ENCODE results near the gene CHN1. TPM values are rescaled to one million over a fixed set of nuclear protein-coding genes. Genes with fewer than 3 reads are reported as not detected.

Gene CHN1
- total RNA-seq, 2 experiments from 2014 or later: 0.11 to 0.50 TPM

GRCh38 chr2:174776223-174776622 lies 229.0 kb downstream of the CHN1 start:
- DNase-seq (no peak), ATAC-seq (no peak)
- Mint-ChIP-seq H3K4me3 (no peak overlapping the region), H3K36me3 (ENCODE audit: low read depth) (no peaks in the 10 kb centered on the region), H3K27me3 (ENCODE audit: low read depth) (no peaks in the 10 kb centered on the region), H3K4me1 (ENCODE audit: low read depth) (peaks cover 56% of the 10 kb centered on the region), H3K27ac (no peak overlapping the region), H3K9me3 (ENCODE audit: insufficient read depth) (no peaks in the 10 kb centered on the region)
- ChIA-PET CTCF (interaction anchor here (0.9 to 9.9 kb wide), 7 partner anchors 11 to 396 kb away, joined by 3 to 89 read pairs (median 3); no protein-coding TSS in a partner anchor), POLR2A (interaction anchor here (1.2 kb wide), 1 partner anchor 25 kb away, joined by 4 read pairs; no protein-coding TSS in a partner anchor)

GRCh38 chr2:174775571-174775980 lies 229.6 kb downstream of the CHN1 start:
- CTCF ChIA-PET: interaction anchor here (0.6 to 9.9 kb wide), 10 partner anchors 11 to 405 kb away, joined by 3 to 89 read pairs (median 3); no protein-coding TSS in a partner anchor
- ATAC-seq: no peak
- H3K4me1 Mint-ChIP-seq (ENCODE audit: low read depth): peaks cover 55% of the 10 kb centered on the region
- no peaks in the 10 kb centered on the region for H3K36me3 Mint-ChIP-seq (ENCODE audit: low read depth)
- POLR2A ChIA-PET: interaction anchor here (1.2 kb wide), 1 partner anchor 24 kb away, joined by 4 read pairs; no protein-coding TSS in a partner anchor
- no peak overlapping the region for H3K27ac Mint-ChIP-seq
- H3K27me3 Mint-ChIP-seq (ENCODE audit: low read depth): no peaks in the 10 kb centered on the region
- no peak for DNase-seq
- H3K9me3 Mint-ChIP-seq (ENCODE audit: insufficient read depth): no peaks in the 10 kb centered on the region
- H3K4me3 Mint-ChIP-seq: no peak overlapping the region

- H3K27ac Mint-ChIP-seq: no peak overlapping the region
- ChIA-PET CTCF (interaction anchor here (0.6 to 9.9 kb wide), 6 partner anchors 12 to 210 kb away, joined by 3 to 89 read pairs (median 4); no protein-coding TSS in a partner anchor), POLR2A (interaction anchor here (1.2 kb wide), 1 partner anchor 24 kb away, joined by 4 read pairs; no protein-coding TSS in a partner anchor)
- DNase-seq (no peak), ATAC-seq (no peak)
- no peak overlapping the region for H3K4me3 Mint-ChIP-seq
- H3K4me1 Mint-ChIP-seq (ENCODE audit: low read depth): peaks cover 48% of the 10 kb centered on the region
- no peaks in the 10 kb centered on the region for H3K9me3 Mint-ChIP-seq (ENCODE audit: insufficient read depth)
- H3K36me3 Mint-ChIP-seq (ENCODE audit: low read depth): no peaks in the 10 kb centered on the region
- no peaks in the 10 kb centered on the region for H3K27me3 Mint-ChIP-seq (ENCODE audit: low read depth)
These were observed 230.3 kb downstream of the CHN1 start for GRCh38 chr2:174774886-174775285.

- Mint-ChIP-seq H3K36me3 (ENCODE audit: low read depth) (no peaks in the 10 kb centered on the region), H3K4me1 (ENCODE audit: low read depth) (peaks cover 31% of the 10 kb centered on the region), H3K4me3 (no peak overlapping the region), H3K27ac (no peak overlapping the region), H3K9me3 (ENCODE audit: insufficient read depth) (no peaks in the 10 kb centered on the region), H3K27me3 (ENCODE audit: low read depth) (peaks cover 4% of the 10 kb centered on the region)
- DNase-seq (no peak), ATAC-seq (no peak)
- CTCF ChIA-PET: interaction anchor here (1.0 to 9.9 kb wide), 8 partner anchors 22 to 218 kb away, joined by 3 to 89 read pairs (median 21); no protein-coding TSS in a partner anchor
- POLR2A ChIA-PET: no interaction called here
These were observed 232.0 kb downstream of the CHN1 start for GRCh38 chr2:174773215-174773614.

- no peak for DNase-seq
- POLR2A ChIA-PET: interaction anchor here (0.6 kb wide), 1 partner anchor 154 kb away, joined by 3 read pairs; no protein-coding TSS in a partner anchor
These were observed 232.7 kb downstream of the CHN1 start for GRCh38 chr2:174772472-174772801.

GRCh38 chr2:174771631-174772471 lies 233.3 kb downstream of the CHN1 start:
- Mint-ChIP-seq H3K4me1 (ENCODE audit: low read depth) (peaks cover 18% of the 10 kb centered on the region), H3K4me3 (no peak overlapping the region), H3K36me3 (ENCODE audit: low read depth) (no peaks in the 10 kb centered on the region), H3K27ac (no peak overlapping the region), H3K27me3 (ENCODE audit: low read depth) (peaks cover 4% of the 10 kb centered on the region), H3K9me3 (ENCODE audit: insufficient read depth) (no peaks in the 10 kb centered on the region)
- ChIA-PET POLR2A (no interaction called here), CTCF (interaction anchor here (0.6 to 9.9 kb wide), 34 partner anchors 9 to 510 kb away, joined by 3 to 89 read pairs (median 4); no protein-coding TSS in a partner anchor)
- ATAC-seq: peak; percentile 75
- DNase-seq: peak; percentile 65

More at GRCh38 chr2:174772472-174772801, 232.7 kb downstream of the CHN1 start:
- Mint-ChIP-seq H3K4me1 (ENCODE audit: low read depth) (peaks cover 23% of the 10 kb centered on the region), H3K4me3 (no peak overlapping the region), H3K27ac (no peak overlapping the region), H3K36me3 (ENCODE audit: low read depth) (no peaks in the 10 kb centered on the region), H3K27me3 (ENCODE audit: low read depth) (peaks cover 4% of the 10 kb centered on the region), H3K9me3 (ENCODE audit: insufficient read depth) (no peaks in the 10 kb centered on the region)
- CTCF ChIA-PET: interaction anchor here (0.6 to 9.9 kb wide), 21 partner anchors 9 to 510 kb away, joined by 3 to 89 read pairs (median 6); no protein-coding TSS in a partner anchor
- ATAC-seq: no peak

GRCh38 chr2:174771136-174771535 lies 234.0 kb downstream of the CHN1 start:
- ATAC-seq (no peak), DNase-seq (no peak)
- Mint-ChIP-seq H3K27ac (no peak overlapping the region), H3K4me1 (ENCODE audit: low read depth) (peaks cover 12% of the 10 kb centered on the region), H3K9me3 (ENCODE audit: insufficient read depth) (no peaks in the 10 kb centered on the region), H3K36me3 (ENCODE audit: low read depth) (no peaks in the 10 kb centered on the region), H3K4me3 (no peak overlapping the region), H3K27me3 (ENCODE audit: low read depth) (peaks cover 4% of the 10 kb centered on the region)
- ChIA-PET POLR2A (no interaction called here), CTCF (interaction anchor here (0.7 to 9.9 kb wide), 30 partner anchors 8 to 287 kb away, joined by 3 to 89 read pairs (median 4); no protein-coding TSS in a partner anchor)

GRCh38 chr2:174768557-174768956 lies 236.6 kb downstream of the CHN1 start:
- ATAC-seq: no peak
- H3K27me3 Mint-ChIP-seq (ENCODE audit: low read depth): peaks cover 4% of the 10 kb centered on the region
- no peak for DNase-seq
- H3K27ac Mint-ChIP-seq: no peak overlapping the region
- no peak overlapping the region for H3K4me3 Mint-ChIP-seq
- POLR2A ChIA-PET: no interaction called here
- H3K4me1 Mint-ChIP-seq (ENCODE audit: low read depth): peaks cover 4% of the 10 kb centered on the region
- H3K36me3 Mint-ChIP-seq (ENCODE audit: low read depth): no peaks in the 10 kb centered on the region
- CTCF ChIA-PET: interaction anchor here (1.2 kb wide), 1 partner anchor 71 kb away, joined by 3 read pairs; no protein-coding TSS in a partner anchor
- H3K9me3 Mint-ChIP-seq (ENCODE audit: insufficient read depth): no peaks in the 10 kb centered on the region

- POLR2A ChIA-PET: no interaction called here
- Mint-ChIP-seq H3K36me3 (ENCODE audit: low read depth) (no peaks in the 10 kb centered on the region), H3K4me3 (no peak overlapping the region), H3K27ac (no peak overlapping the region), H3K4me1 (ENCODE audit: low read depth) (peaks cover 9% of the 10 kb centered on the region), H3K27me3 (ENCODE audit: low read depth) (peaks cover 4% of the 10 kb centered on the region), H3K9me3 (ENCODE audit: insufficient read depth) (no peaks in the 10 kb centered on the region)
- no peak for DNase-seq
- CTCF ChIA-PET: interaction anchor here (2.6 kb wide), 1 partner anchor 17 kb away, joined by 15 read pairs; no protein-coding TSS in a partner anchor
- ATAC-seq: no peak
These were observed 238.9 kb downstream of the CHN1 start for GRCh38 chr2:174766271-174766670.

GRCh38 chr2:174765576-174765975 lies 239.6 kb downstream of the CHN1 start:
- Mint-ChIP-seq H3K27me3 (ENCODE audit: low read depth) (peaks cover 4% of the 10 kb centered on the region), H3K36me3 (ENCODE audit: low read depth) (no peaks in the 10 kb centered on the region), H3K4me1 (ENCODE audit: low read depth) (peaks cover 9% of the 10 kb centered on the region), H3K4me3 (no peak overlapping the region), H3K9me3 (ENCODE audit: insufficient read depth) (no peaks in the 10 kb centered on the region), H3K27ac (no peak overlapping the region)
- DNase-seq (no peak), ATAC-seq (no peak)
- CTCF ChIA-PET: interaction anchor here (2.6 kb wide), 1 partner anchor 16 kb away, joined by 15 read pairs; no protein-coding TSS in a partner anchor
- POLR2A ChIA-PET: interaction anchor here (0.6 kb wide), 1 partner anchor 252 kb away, joined by 3 read pairs; no protein-coding TSS in a partner anchor

- Mint-ChIP-seq H3K9me3 (ENCODE audit: insufficient read depth) (no peaks in the 10 kb centered on the region), H3K4me3 (no peak within 1 kb of the TSS), H3K27ac (no peak within 1 kb of the TSS), H3K36me3 (ENCODE audit: low read depth) (no peaks in the 10 kb centered on the region), H3K27me3 (ENCODE audit: low read depth) (peaks cover 4% of the 10 kb centered on the region), H3K4me1 (ENCODE audit: low read depth) (peaks cover 9% of the 10 kb centered on the region)
- ChIA-PET CTCF (interaction anchor here (2.6 kb wide), 1 partner anchor 15 kb away, joined by 15 read pairs; no protein-coding TSS in a partner anchor), POLR2A (interaction anchor here (0.7 to 1.0 kb wide), 2 partner anchors 12 to 13 kb away, joined by 5 to 8 read pairs; no protein-coding TSS in a partner anchor)
- ATAC-seq: no peak
- no peak for DNase-seq
These were observed 240.6 kb downstream of the CHN1 start, which contains the start of gene CHRNA1 for GRCh38 chr2:174764280-174765255. Gene CHRNA1, minus strand, starts transcription at chr2:174764472. Its CDS starts 78 bp downstream, at chr2:174764394.

Measured in activated CD8-positive, alpha-beta T cell treated with anti-CD3 and anti-CD28 coated beads, Interleukin-2, amount 10 ng/mL, durations not matched to agents 7 days and 5 days (primary cell).